Lung (tissue), 12 donors: Measurements from ENCODE around the gene CDS2. TPM values are rescaled to one million over a fixed set of nuclear protein-coding genes. Genes with fewer than 3 reads are reported as not detected.
A peak's percentile ranks its signal among the peaks of the same experiment; 100 is the strongest.

Experiments
- ATAC-seq: fragments of 200-7000 bp; cut with Tn5 transposase; one replicate; pipeline ENCODE4 v1.9.1; 2020; ENCODE audit warnings: moderate number of reproducible peaks; ENCODE audit not compliant: insufficient read depth, low FRiP score
- DNase-seq, 3 donors: peaks; one replicate each; pipeline ENCODE4 v3.0.0-alpha.2; 2013 to 2017
- H3K27ac ChIP-seq, 2 donors: one replicate each; pipeline ENCODE4 v1.5.1; 2013; ENCODE audit warnings: mild to moderate bottlenecking in 2 of 2, moderate library complexity in 2 of 2, control low read depth in 1 of 2, inconsistent platforms in 1 of 2, low read depth in 1 of 2, low read length in 1 of 2
- H3K27me3 ChIP-seq, 3 donors: one replicate each; pipeline ENCODE4 v1.5.1; 2013; ENCODE audit warnings: low read length in 2 of 3; ENCODE audit not compliant: control insufficient read depth in 3 of 3, insufficient read depth in 3 of 3
- H3K36me3 ChIP-seq, 4 donors: one replicate each; pipeline ENCODE4 v1.5.1; 2013; ENCODE audit warnings: low read length in 4 of 4, mild to moderate bottlenecking in 1 of 4, moderate library complexity in 1 of 4; ENCODE audit not compliant: control insufficient read depth in 4 of 4, insufficient read depth in 4 of 4
- H3K4me1 ChIP-seq, 5 donors: one replicate each; pipeline ENCODE4 v1.5.1; 2013; ENCODE audit warnings: low read length in 5 of 5, mild to moderate bottlenecking in 2 of 5, moderate library complexity in 1 of 5; ENCODE audit not compliant: control insufficient read depth in 5 of 5, insufficient read depth in 5 of 5
- H3K4me3 ChIP-seq: one replicate; pipeline ENCODE4 v1.5.1; 2013; ENCODE audit warnings: mild to moderate bottlenecking, control low read depth, moderate library complexity
- H3K9ac ChIP-seq, 2 donors: one replicate each; pipeline ENCODE4 v1.5.1; 2013; ENCODE audit warnings: low read length in 2 of 2, control low read depth in 1 of 2; ENCODE audit not compliant: insufficient read depth in 1 of 2
- H3K9me3 ChIP-seq, 4 donors: one replicate each; pipeline ENCODE4 v1.5.1; 2013; ENCODE audit warnings: low read length in 3 of 4, mild to moderate bottlenecking in 1 of 4, moderate library complexity in 1 of 4; ENCODE audit not compliant: control insufficient read depth in 4 of 4, insufficient read depth in 3 of 4
- CTCF ChIP-seq: IDR thresholded peaks from 2 replicates; pipeline ENCODE4 v1.5.1; 2012; ENCODE audit warnings: mild to moderate bottlenecking; ENCODE audit errors: control extremely low read depth, extremely low read depth
- WGBS, 2 donors: extraction: QIAGEN DNeasy Blood & Tissue Kit; methylation state at CpG; one replicate each; pipeline ENCODE4 v1.1.7; 2013; 5-methylcytosine and 5-hydroxymethylcytosine counted together
- polyA plus RNA-seq, 2 donors: library from polyadenylated mRNA; stranded (reverse); fragments of 200-250 nt; gene quantifications; one replicate each; pipeline ENCODE4 v1.2.1, GENCODE V29; 2013
- total RNA-seq, 2 donors: library from RNA; depleted of rRNA in 1 of 2; stranded (reverse); fragments of >200 nt in 1 of 2; gene quantifications; one replicate each; pipeline ENCODE4 v1.2.1, GENCODE V29; 2014 to 2021
- donor health status: control.
- donor health status: control.
- donor health status: Bipolar disorder and iron deficiency.
- donor health status: healthy.
- donor health status: DM: yes; HTN: yes; CAD: no.

Gene CDS2
- total and polyA plus RNA-seq, 4 donors = 15.7 to 50.8 (median 37.0) TPM

- no peaks in the 10 kb centered on the region for H3K9me3 ChIP-seq
- no peak overlapping the region for H3K9ac ChIP-seq
- no peaks in the 10 kb centered on the region for H3K27me3 ChIP-seq
- no peak overlapping the region for H3K4me3 ChIP-seq
- TF ChIP-seq CTCF = no peak
- H3K27ac ChIP-seq = peak overlapping the region; percentile 2 to 37
- H3K36me3 ChIP-seq = peaks cover 0 to 2% (median 0%) of the 10 kb centered on the region in 4 donors
- 64 to 90% methylated on average over 4 of the region's 4 CpGs for WGBS, 2 donors
- no peak for DNase-seq
- no peak for ATAC-seq
- peaks cover 0 to 24% (median 4%) of the 10 kb centered on the region in 5 donors for H3K4me1 ChIP-seq
Observed at GRCh38 chr20:5135363-5136012, 8.7 kb downstream of the CDS2 start.

GRCh38 chr20:5136096-5136495 lies 9.3 kb downstream of the CDS2 start:
- Histone ChIP-seq H3K9ac (no peak overlapping the region), H3K27ac (no peak overlapping the region)

GRCh38 chr20:5140195-5140594 lies 13.4 kb downstream of the CDS2 start:
- peaks cover 0 to 45% (median 2%) of the 10 kb centered on the region in 5 donors for H3K4me1 ChIP-seq
- DNase-seq (no peak), ATAC-seq (no peak)

More at GRCh38 chr20:5136096-5136495, 9.3 kb downstream of the CDS2 start:
- Histone ChIP-seq H3K4me1 (peaks cover 0 to 28% (median 4%) of the 10 kb centered on the region in 5 donors), H3K4me3 (no peak overlapping the region), H3K9me3 (no peaks in the 10 kb centered on the region), H3K36me3 (peaks cover 0 to 2% (median 0%) of the 10 kb centered on the region in 4 donors), H3K27me3 (no peaks in the 10 kb centered on the region)
- no peak for DNase-seq
- no peak for TF ChIP-seq CTCF
- ATAC-seq = no peak
- WGBS, 2 donors = 82 to 90% methylated on average over 4 of the region's 4 CpGs

More at GRCh38 chr20:5140195-5140594, 13.4 kb downstream of the CDS2 start:
- no peaks in the 10 kb centered on the region for H3K27me3 ChIP-seq
- H3K4me3 ChIP-seq = no peak overlapping the region
- H3K9ac ChIP-seq = no peak overlapping the region
- TF ChIP-seq CTCF = no peak
- peaks cover 0 to 3% (median 0%) of the 10 kb centered on the region in 4 donors for H3K36me3 ChIP-seq
- H3K9me3 ChIP-seq = no peaks in the 10 kb centered on the region
- no peak overlapping the region for H3K27ac ChIP-seq
